Measurements from ENCODE around the gene PDE10A.

DNA sequence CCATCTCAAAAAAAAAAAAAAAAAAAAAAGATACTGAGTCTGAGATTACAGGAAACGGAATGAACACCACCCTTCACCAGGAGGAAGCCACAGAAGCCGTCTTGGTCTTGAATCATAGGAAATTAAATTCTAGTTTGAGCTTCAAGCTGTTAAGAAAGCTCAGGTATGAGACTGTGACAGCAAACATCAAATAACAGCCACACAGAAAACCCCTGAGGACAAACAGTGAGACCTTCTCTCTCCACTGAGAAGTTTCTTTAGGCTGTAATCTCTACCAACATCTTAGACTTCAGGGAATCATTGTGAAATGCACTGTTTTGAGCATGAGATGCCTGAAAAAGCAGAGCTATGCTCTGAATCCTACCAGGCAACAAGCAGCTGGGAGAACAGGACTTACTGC is 30.8 kb downstream of the PDE10A start:
- TF ChIP-seq ZNF565 (CRISPR knock-in tag; conservative IDR thresholded peaks at IDR 0.05; ENCODE audit: low read depth): no peak
- TF ChIP-seq OSR1 (CRISPR knock-in tag; IDR thresholded peaks at IDR 0.05): no peak
- TF ChIP-seq ZNF8 (CRISPR knock-in tag; IDR thresholded peaks at IDR 0.05): no peak
- TF ChIP-seq CREB5 (CRISPR knock-in tag; IDR thresholded peaks at IDR 0.05; ENCODE audit: low read depth): no peak
- no peak for TF ChIP-seq ZC3H10 (CRISPR knock-in tag; IDR thresholded peaks at IDR 0.05)
- no peak for TF ChIP-seq CSRNP3 (CRISPR knock-in tag; IDR thresholded peaks at IDR 0.05)
- TF ChIP-seq PPARA (CRISPR knock-in tag; IDR thresholded peaks at IDR 0.05; ENCODE audit: borderline replicate concordance): no peak
- TF ChIP-seq ZNF70 (CRISPR knock-in tag; IDR thresholded peaks at IDR 0.05): no peak
- no peak for TF ChIP-seq ISL1 (CRISPR knock-in tag; IDR thresholded peaks at IDR 0.05)
- TF ChIP-seq, protein P1, sequence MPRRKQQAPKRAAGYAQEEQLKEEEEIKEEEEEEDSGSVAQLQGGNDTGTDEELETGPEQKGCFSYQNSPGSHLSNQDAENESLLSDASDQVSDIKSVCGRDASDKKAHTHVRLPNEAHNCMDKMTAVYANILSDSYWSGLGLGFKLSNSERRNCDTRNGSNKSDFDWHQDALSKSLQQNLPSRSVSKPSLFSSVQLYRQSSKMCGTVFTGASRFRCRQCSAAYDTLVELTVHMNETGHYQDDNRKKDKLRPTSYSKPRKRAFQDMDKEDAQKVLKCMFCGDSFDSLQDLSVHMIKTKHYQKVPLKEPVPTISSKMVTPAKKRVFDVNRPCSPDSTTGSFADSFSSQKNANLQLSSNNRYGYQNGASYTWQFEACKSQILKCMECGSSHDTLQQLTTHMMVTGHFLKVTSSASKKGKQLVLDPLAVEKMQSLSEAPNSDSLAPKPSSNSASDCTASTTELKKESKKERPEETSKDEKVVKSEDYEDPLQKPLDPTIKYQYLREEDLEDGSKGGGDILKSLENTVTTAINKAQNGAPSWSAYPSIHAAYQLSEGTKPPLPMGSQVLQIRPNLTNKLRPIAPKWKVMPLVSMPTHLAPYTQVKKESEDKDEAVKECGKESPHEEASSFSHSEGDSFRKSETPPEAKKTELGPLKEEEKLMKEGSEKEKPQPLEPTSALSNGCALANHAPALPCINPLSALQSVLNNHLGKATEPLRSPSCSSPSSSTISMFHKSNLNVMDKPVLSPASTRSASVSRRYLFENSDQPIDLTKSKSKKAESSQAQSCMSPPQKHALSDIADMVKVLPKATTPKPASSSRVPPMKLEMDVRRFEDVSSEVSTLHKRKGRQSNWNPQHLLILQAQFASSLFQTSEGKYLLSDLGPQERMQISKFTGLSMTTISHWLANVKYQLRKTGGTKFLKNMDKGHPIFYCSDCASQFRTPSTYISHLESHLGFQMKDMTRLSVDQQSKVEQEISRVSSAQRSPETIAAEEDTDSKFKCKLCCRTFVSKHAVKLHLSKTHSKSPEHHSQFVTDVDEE (CRISPR knock-in tag; IDR thresholded peaks at IDR 0.05): no peak
- TF ChIP-seq ZFP3 (CRISPR knock-in tag; IDR thresholded peaks at IDR 0.05): no peak
- no peak for TF ChIP-seq SNAI2 (CRISPR knock-in tag; IDR thresholded peaks at IDR 0.05)
- TF ChIP-seq ZFP30 (CRISPR knock-in tag; IDR thresholded peaks at IDR 0.05): no peak

Data from SK-N-SH treated with all-trans-retinoic acid at 6 μM for 48 hours (cell line).